GM10248 (cell line): ENCODE measurements around the gene GYPC.

Experiments used
- CTCF ChIA-PET: fragments of 300-600 bp; sonication (Branson Sonifier 250); formaldehyde crosslinking; extraction: SDS; loops from one replicate; lab custom pipeline; 2021; ENCODE audit warnings: antibody characterized with exemption; lab: Yijun Ruan, JAX
- POLR2A ChIA-PET: fragments of 350-650 bp; sonication (Branson Sonifier 250); formaldehyde crosslinking; extraction: SDS; loops from one replicate; lab custom pipeline; 2020; ENCODE audit warnings: antibody characterized with exemption; lab: Yijun Ruan, JAX
- DNase-seq: peaks from one replicate; pipeline ENCODE4 v3.0.0; 2012; ENCODE audit errors: extremely low spot score
- TF ChIP-seq, protein P1 (sequence below): IDR thresholded peaks from 2 replicates; pipeline ENCODE4 v1.5.1; 2012; ENCODE audit warnings: mild to moderate bottlenecking, low read depth; ENCODE audit errors: extremely low read depth, missing control alignments, control extremely low read depth

GYPC gene

GRCh38 chr2:126649101-126649500 lies 6.9 kb upstream of the GYPC start:
- no peak for DNase-seq
- ChIA-PET POLR2A (interaction anchor here (1.0 kb wide), 1 partner anchor 16 kb away, joined by 4 read pairs; no protein-coding TSS in a partner anchor), CTCF (interaction anchor here (1.1 to 1.8 kb wide), 3 partner anchors 9 to 17 kb away, joined by 3 to 4 read pairs (median 3); no protein-coding TSS in a partner anchor)
- TF ChIP-seq, protein P1, sequence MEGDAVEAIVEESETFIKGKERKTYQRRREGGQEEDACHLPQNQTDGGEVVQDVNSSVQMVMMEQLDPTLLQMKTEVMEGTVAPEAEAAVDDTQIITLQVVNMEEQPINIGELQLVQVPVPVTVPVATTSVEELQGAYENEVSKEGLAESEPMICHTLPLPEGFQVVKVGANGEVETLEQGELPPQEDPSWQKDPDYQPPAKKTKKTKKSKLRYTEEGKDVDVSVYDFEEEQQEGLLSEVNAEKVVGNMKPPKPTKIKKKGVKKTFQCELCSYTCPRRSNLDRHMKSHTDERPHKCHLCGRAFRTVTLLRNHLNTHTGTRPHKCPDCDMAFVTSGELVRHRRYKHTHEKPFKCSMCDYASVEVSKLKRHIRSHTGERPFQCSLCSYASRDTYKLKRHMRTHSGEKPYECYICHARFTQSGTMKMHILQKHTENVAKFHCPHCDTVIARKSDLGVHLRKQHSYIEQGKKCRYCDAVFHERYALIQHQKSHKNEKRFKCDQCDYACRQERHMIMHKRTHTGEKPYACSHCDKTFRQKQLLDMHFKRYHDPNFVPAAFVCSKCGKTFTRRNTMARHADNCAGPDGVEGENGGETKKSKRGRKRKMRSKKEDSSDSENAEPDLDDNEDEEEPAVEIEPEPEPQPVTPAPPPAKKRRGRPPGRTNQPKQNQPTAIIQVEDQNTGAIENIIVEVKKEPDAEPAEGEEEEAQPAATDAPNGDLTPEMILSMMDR = no peak

DNA sequence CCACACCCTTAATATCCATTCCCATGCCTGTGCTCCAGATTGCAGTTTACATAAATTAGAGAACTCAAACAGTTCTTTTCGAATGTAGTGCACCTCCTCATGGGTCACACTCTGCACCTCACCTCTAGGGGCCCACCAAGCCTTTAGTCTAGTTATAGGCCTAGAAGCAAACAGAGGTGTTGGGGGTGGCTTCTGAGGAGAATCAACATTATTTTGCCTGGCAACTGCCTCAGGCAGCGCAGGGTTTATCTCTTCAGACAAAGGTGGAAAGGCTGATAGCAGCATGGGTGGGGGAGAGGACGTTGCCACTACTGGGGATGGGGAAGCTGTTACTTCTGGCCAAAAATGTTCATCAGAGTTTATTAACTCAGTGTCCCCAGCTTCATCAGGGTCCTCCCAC lies 5.0 kb upstream of the GYPC start:
- ChIA-PET POLR2A (no interaction called here), CTCF (interaction anchor here (1.1 to 1.4 kb wide), 2 partner anchors 16 to 36 kb away, joined by 3 to 4 read pairs; no protein-coding TSS in a partner anchor)
- TF ChIP-seq, protein P1 = no peak
- no peak for DNase-seq

GRCh38 chr2:126652323-126652891 lies 3.6 kb upstream of the GYPC start:
- ChIA-PET CTCF (interaction anchor here (1.0 to 2.1 kb wide), 3 partner anchors 9 to 35 kb away, joined by 3 to 8 read pairs (median 4); no protein-coding TSS in a partner anchor), POLR2A (no interaction called here)
- TF ChIP-seq, protein P1 = no peak
- DNase-seq = no peak

GRCh38 chr2:126653109-126653508 lies 2.8 kb upstream of the GYPC start:
- TF ChIP-seq, protein P1 = no peak
- CTCF ChIA-PET = interaction anchor here (0.8 to 2.1 kb wide), 3 partner anchors 9 to 124 kb away, joined by 3 to 8 read pairs (median 4); no protein-coding TSS in a partner anchor
- POLR2A ChIA-PET = no interaction called here
- no peak for DNase-seq

DNA sequence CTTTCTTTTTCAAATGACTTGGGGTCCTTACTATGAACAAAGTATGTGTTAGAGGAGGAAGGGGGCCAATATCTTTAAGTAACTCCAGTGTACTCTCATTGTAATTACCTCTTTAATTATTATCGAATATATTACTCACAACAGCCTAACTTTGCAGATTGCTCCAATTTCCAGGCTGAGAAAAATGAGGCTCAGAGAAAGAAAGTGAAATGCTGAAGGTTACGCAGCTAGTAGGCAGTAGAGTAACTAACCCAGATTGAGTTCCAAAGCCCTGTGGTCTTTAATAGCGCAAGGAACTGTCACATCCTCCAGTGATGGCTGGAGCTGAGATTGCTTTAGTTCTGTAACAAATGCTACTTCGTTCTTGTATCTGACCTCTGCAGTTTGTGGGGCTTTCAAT lies 2.2 kb upstream of the GYPC start:
- peak; percentile 4 for DNase-seq
- TF ChIP-seq, protein P1 = no peak
- ChIA-PET CTCF (interaction anchor here (0.8 to 2.1 kb wide), 2 partner anchors 10 to 123 kb away, joined by 3 to 8 read pairs; no protein-coding TSS in a partner anchor), POLR2A (no interaction called here)

- no peak for DNase-seq
- TF ChIP-seq, protein P1 = no peak
- CTCF ChIA-PET = no interaction called here
- POLR2A ChIA-PET = no interaction called here
Observed at GRCh38 chr2:126655051-126655450, 907 bp upstream of the GYPC start.
